H1 (cell line): ENCODE data around the gene FAM221B.

Experiments
- CBX5 ChIP-seq: fragments of 300-800, 300-1000 bp; sonication (generic); IDR thresholded peaks from 2 replicates; pipeline ENCODE4 v1.7.1; 2016; ENCODE audit warnings: antibody characterized with exemption, low read length, low read depth
- CBX8 ChIP-seq: fragments of 300-800, 300-1000 bp; sonication (generic); IDR thresholded peaks from 2 replicates; pipeline ENCODE4 v1.7.1; 2016; ENCODE audit warnings: low read depth, low read length, borderline replicate concordance
- CEBPB ChIP-seq: IDR thresholded peaks from 2 replicates; pipeline ENCODE4 v1.6.1; 2012; ENCODE audit warnings: low read depth, low read length
- CHD2 ChIP-seq: IDR thresholded peaks from 2 replicates; pipeline ENCODE4 v1.6.1; 2012; ENCODE audit warnings: low read length, improper control_type of control experiment
- EP300 ChIP-seq, 2 experiments: IDR thresholded peaks; 1 replicate in 1 of 2; 2 replicates in 1 of 2; pipeline ENCODE4 v1.6.1; 2011 to 2012; ENCODE audit warnings: low read depth in 2 of 2, low read length in 2 of 2, mild to moderate bottlenecking in 2 of 2, borderline replicate concordance in 1 of 2, inconsistent platforms in 1 of 2, moderate library complexity in 1 of 2
- JUN ChIP-seq: IDR thresholded peaks from 2 replicates; pipeline ENCODE4 v1.6.1; 2011; ENCODE audit warnings: low read depth, mild to moderate bottlenecking, improper control_type of control experiment, low read length
- POLR2A ChIP-seq, 2 experiments: IDR thresholded peaks; 1 replicate in 1 of 2; 2 replicates in 1 of 2; pipeline ENCODE4 v1.6.1; 2011; ENCODE audit warnings: low read depth in 2 of 2, low read length in 2 of 2, mild to moderate bottlenecking in 2 of 2; ENCODE audit errors: control extremely low read depth in 1 of 2
- TCF12 ChIP-seq: IDR thresholded peaks from 2 replicates; pipeline ENCODE4 v1.6.1; 2011; ENCODE audit warnings: low read depth, mild to moderate bottlenecking, low read length
- TF ChIP-seq, protein P1 (sequence below), 3 experiments: IDR thresholded peaks; 1 replicate in 2 of 3; 2 replicates in 1 of 3; pipeline versions ENCODE4 v1.5.1 to v1.6.1; 2011; ENCODE audit warnings: low read length in 3 of 3, mild to moderate bottlenecking in 3 of 3, inconsistent platforms in 2 of 3, low read depth in 1 of 3, moderate library complexity in 1 of 3; ENCODE audit not compliant: insufficient read depth in 1 of 3; ENCODE audit errors: control extremely low read depth in 1 of 3

GRCh38 chr9:35869621-35870216, 41.2 kb upstream of the FAM221B start:
- TF ChIP-seq POLR2A (IDR thresholded peaks at IDR 0.05; ENCODE audit: control extremely low read depth in 1 of 2, low read depth in 2 of 2, low read length in 2 of 2) (no peak), JUN (no peak), EP300 (IDR thresholded peaks at IDR 0.05; ENCODE audit: borderline replicate concordance in 1 of 2, low read depth in 2 of 2, low read length in 2 of 2) (no peak), CBX5 (no peak), CEBPB (no peak), TCF12 (no peak), CHD2 (no peak), CBX8 (no peak)
- TF ChIP-seq, protein P1, sequence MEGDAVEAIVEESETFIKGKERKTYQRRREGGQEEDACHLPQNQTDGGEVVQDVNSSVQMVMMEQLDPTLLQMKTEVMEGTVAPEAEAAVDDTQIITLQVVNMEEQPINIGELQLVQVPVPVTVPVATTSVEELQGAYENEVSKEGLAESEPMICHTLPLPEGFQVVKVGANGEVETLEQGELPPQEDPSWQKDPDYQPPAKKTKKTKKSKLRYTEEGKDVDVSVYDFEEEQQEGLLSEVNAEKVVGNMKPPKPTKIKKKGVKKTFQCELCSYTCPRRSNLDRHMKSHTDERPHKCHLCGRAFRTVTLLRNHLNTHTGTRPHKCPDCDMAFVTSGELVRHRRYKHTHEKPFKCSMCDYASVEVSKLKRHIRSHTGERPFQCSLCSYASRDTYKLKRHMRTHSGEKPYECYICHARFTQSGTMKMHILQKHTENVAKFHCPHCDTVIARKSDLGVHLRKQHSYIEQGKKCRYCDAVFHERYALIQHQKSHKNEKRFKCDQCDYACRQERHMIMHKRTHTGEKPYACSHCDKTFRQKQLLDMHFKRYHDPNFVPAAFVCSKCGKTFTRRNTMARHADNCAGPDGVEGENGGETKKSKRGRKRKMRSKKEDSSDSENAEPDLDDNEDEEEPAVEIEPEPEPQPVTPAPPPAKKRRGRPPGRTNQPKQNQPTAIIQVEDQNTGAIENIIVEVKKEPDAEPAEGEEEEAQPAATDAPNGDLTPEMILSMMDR (IDR thresholded peaks at IDR 0.05; ENCODE audit: control extremely low read depth in 1 of 3, insufficient read depth in 1 of 3, low read depth in 1 of 3, low read length in 3 of 3) = no peak
